Cardiac muscle cell (in vitro differentiated cells and primary cell): ENCODE data around the gene SUSD6. TPM values are rescaled to one million over a fixed set of nuclear protein-coding genes. Genes with fewer than 3 reads are reported as not detected.

ENCODE experiments used
- DNase-seq, 2 donors: peaks; one replicate each; pipeline versions ENCODE4 v3.0.0 to v3.0.0-alpha.2; 2010 to 2017; ENCODE audit warnings: low read depth in 1 of 2, low spot score in 1 of 2
- H3K27ac ChIP-seq: fragments of 200-600 bp; sonication (generic); 2 replicates; pipeline ENCODE4 v1.5.1; 2016
- H3K27me3 ChIP-seq: fragments of 200-600 bp; sonication (generic); 2 replicates; pipeline ENCODE4 v1.6.0; 2016; ENCODE audit warnings: control low read depth
- H3K36me3 ChIP-seq: fragments of 200-600 bp; sonication (generic); 2 replicates; pipeline ENCODE4 v1.5.1; 2016; ENCODE audit warnings: control low read depth
- H3K4me1 ChIP-seq: fragments of 200-600 bp; sonication (generic); 2 replicates; pipeline ENCODE4 v1.8.1; 2017; ENCODE audit warnings: low read depth, mild to moderate bottlenecking, mixed run types
- H3K4me3 ChIP-seq: fragments of 200-600 bp; sonication (generic); 2 replicates; pipeline ENCODE4 v1.5.1; 2016; ENCODE audit warnings: mild to moderate bottlenecking
- H3K9me3 ChIP-seq: fragments of 200-600 bp; sonication (generic); 2 replicates; pipeline ENCODE4 v1.5.1; 2017; ENCODE audit warnings: low read depth, mild to moderate bottlenecking, control low read depth
- polyA plus RNA-seq: library from polyadenylated mRNA; unstranded; fragments of >200 nt; fragmentation: Nextera tagmentation; extraction: Ambion mirVana; gene quantifications from 2 replicates; pipeline ENCODE4 v1.2.1, GENCODE V29; 2016
- total RNA-seq: library from RNA; depleted of rRNA; stranded (reverse); fragments of >200 nt; gene quantifications from 2 replicates; pipeline ENCODE4 v1.2.3, GENCODE V29; 2016
- TF ChIP-seq, protein P1 (sequence below): IDR thresholded peaks from 2 replicates; pipeline ENCODE4 v1.5.1; 2012; ENCODE audit warnings: low read depth, mild to moderate bottlenecking, low read length

Gene SUSD6
- total and polyA plus RNA-seq, 2 experiments from 2014 or later = 8.7 to 12.1 TPM

DNA sequence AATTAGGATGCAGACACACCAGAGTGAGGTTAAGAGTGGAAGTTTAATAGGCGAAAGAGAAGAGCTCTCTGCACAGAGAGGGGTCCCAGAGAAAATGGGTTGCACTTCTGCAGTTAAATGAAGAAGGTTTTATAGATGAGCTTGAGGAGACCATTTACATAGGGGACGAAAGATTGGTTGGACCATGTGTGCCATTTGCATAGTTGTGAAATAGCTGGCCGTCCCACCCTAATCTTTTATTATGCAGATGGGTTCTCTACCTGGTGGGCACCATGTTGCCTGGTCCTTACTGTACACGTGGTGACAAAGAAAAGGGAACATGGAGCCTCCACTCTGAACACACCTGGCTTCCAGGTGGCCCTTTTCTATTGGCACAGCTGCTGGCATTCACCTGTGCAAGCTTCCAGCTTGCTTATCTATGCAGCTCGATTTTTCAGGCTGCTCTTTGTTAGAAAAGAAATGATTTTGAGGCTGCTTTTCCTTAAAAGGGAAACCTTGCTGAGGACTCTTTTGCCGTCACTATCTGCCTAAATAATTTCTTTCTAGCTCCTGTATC lies 88.4 kb downstream of the SUSD6 start:
- no peaks in the 10 kb centered on the region for H3K36me3 ChIP-seq
- DNase-seq = no peak
- H3K4me3 ChIP-seq = no peak overlapping the region
- no peak overlapping the region for H3K27ac ChIP-seq
- H3K4me1 ChIP-seq = peaks cover 41% of the 10 kb centered on the region
- H3K27me3 ChIP-seq = no peaks in the 10 kb centered on the region
- no peaks in the 10 kb centered on the region for H3K9me3 ChIP-seq
- TF ChIP-seq, protein P1, sequence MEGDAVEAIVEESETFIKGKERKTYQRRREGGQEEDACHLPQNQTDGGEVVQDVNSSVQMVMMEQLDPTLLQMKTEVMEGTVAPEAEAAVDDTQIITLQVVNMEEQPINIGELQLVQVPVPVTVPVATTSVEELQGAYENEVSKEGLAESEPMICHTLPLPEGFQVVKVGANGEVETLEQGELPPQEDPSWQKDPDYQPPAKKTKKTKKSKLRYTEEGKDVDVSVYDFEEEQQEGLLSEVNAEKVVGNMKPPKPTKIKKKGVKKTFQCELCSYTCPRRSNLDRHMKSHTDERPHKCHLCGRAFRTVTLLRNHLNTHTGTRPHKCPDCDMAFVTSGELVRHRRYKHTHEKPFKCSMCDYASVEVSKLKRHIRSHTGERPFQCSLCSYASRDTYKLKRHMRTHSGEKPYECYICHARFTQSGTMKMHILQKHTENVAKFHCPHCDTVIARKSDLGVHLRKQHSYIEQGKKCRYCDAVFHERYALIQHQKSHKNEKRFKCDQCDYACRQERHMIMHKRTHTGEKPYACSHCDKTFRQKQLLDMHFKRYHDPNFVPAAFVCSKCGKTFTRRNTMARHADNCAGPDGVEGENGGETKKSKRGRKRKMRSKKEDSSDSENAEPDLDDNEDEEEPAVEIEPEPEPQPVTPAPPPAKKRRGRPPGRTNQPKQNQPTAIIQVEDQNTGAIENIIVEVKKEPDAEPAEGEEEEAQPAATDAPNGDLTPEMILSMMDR = no peak

GRCh38 chr14:69700575-69700974 lies 89.2 kb downstream of the SUSD6 start:
- TF ChIP-seq, protein P1 = no peak
- no peak for DNase-seq
- no peak overlapping the region for H3K27ac ChIP-seq
- H3K27me3 ChIP-seq = no peaks in the 10 kb centered on the region
- peaks cover 33% of the 10 kb centered on the region for H3K4me1 ChIP-seq
- H3K9me3 ChIP-seq = no peaks in the 10 kb centered on the region
- H3K36me3 ChIP-seq = no peaks in the 10 kb centered on the region
- H3K4me3 ChIP-seq = no peak overlapping the region

GRCh38 chr14:69701291-69701690 lies 89.9 kb downstream of the SUSD6 start:
- Histone ChIP-seq H3K4me1 (peaks cover 26% of the 10 kb centered on the region), H3K36me3 (no peaks in the 10 kb centered on the region), H3K27me3 (no peaks in the 10 kb centered on the region), H3K27ac (no peak overlapping the region), H3K9me3 (no peaks in the 10 kb centered on the region), H3K4me3 (no peak overlapping the region)
- TF ChIP-seq, protein P1 = no peak
- no peak for DNase-seq

DNA sequence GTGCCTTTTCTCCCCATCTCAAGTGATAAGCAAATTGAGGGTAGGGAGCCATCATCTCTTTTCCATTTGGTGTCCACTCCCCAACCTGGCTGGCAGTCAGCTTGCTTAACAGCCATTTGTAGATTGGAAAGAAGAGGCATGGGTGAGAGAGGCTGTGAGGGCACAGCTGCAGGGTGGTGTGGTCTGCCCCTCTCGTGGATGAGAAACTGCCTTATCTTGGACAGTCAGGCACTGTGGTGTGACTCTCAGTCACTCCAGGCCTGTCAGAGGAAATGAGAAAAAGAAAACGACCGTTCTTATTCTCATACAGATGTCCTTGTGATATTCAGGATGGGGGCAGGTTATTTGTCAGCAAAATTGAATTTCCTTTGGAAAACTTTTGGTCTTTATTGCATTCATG lies 90.5 kb downstream of the SUSD6 start:
- TF ChIP-seq, protein P1 = no peak
- H3K27me3 ChIP-seq = no peaks in the 10 kb centered on the region
- no peaks in the 10 kb centered on the region for H3K9me3 ChIP-seq
- no peak overlapping the region for H3K4me3 ChIP-seq
- peaks cover 21% of the 10 kb centered on the region for H3K4me1 ChIP-seq
- DNase-seq = no peak
- H3K36me3 ChIP-seq = no peaks in the 10 kb centered on the region
- no peak overlapping the region for H3K27ac ChIP-seq

DNA sequence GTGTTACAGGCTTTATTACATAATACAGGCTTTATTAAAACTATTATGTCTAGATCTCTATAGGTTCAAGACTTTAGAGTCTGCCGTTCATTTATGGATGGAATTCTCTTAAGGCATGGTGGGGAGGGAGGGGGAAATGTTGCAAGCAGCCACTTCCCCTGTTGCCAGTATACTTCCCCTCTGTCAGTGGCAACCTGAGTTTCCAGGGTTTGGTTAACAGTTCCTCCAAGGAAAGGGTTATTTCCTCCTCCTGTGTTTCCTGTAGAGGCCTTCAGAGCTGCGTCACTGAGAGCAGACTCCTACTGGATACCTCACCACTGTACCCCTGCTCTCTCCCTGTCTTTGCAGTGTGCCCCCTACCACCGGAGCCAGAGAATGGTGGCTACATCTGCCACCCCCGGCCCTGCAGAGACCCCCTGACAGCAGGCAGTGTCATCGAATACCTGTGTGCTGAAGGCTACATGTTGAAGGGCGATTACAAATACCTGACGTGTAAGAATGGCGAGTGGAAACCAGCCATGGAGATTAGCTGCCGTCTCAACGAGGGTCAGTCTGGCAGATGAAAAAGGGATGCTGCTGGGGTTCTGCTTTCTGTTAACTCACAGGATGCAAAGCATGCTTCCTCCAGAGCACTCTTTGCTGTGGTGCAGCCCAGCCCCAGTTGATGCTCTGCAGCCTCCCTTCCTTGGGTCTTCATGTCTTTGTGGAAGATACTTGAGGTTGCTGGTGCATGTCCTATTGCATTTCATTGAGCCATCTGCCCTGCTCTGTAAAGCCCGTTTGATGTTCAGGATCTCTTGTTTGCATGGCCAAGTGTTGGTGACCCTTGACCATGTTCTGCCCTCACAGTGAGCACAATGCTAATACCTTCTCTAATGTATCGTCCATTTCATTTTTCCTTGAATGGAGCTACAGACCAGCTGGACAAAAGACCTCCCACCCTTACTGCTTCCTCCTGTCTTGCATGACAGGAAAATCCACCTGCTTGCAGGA lies 91.9 kb downstream of the SUSD6 start:
- H3K27ac ChIP-seq = no peak overlapping the region
- TF ChIP-seq, protein P1 = no peak
- no peak overlapping the region for H3K4me3 ChIP-seq
- no peak for DNase-seq
- no peaks in the 10 kb centered on the region for H3K36me3 ChIP-seq
- peaks cover 11% of the 10 kb centered on the region for H3K4me1 ChIP-seq
- H3K9me3 ChIP-seq = no peaks in the 10 kb centered on the region
- no peaks in the 10 kb centered on the region for H3K27me3 ChIP-seq
